Trophoblast cell (in vitro differentiated cells and primary cell): ENCODE results near the gene EVC2.
"Not testable (repeated sequence)": the region's sequence is repeated elsewhere in the genome, so short reads cannot be mapped to it uniquely, and the experiment has no call there.

Experiments
- DNase-seq, 2 donors: peaks; one replicate each; pipeline ENCODE4 v3.0.0-alpha.2; 2016
- H2AFZ ChIP-seq: 2 replicates; pipeline ENCODE4 v1.6.1; 2013; ENCODE audit warnings: low read length, moderate library complexity, mild to moderate bottlenecking; ENCODE audit not compliant: insufficient read depth, poor library complexity
- H2AK5ac ChIP-seq: 2 replicates; pipeline ENCODE4 v1.6.1; 2013; ENCODE audit warnings: mild to moderate bottlenecking, low read length
- H2BK120ac ChIP-seq: 2 replicates; pipeline ENCODE4 v1.6.1; 2013; ENCODE audit warnings: low read length, mild to moderate bottlenecking, moderate library complexity; ENCODE audit not compliant: insufficient read depth, poor library complexity
- H2BK12ac ChIP-seq: 2 replicates; pipeline ENCODE4 v1.6.1; 2013; ENCODE audit warnings: mild to moderate bottlenecking, low read length, moderate library complexity
- H2BK5ac ChIP-seq: 2 replicates; pipeline ENCODE4 v1.6.1; 2013; ENCODE audit warnings: low read length, low read depth, moderate library complexity, mild to moderate bottlenecking; ENCODE audit not compliant: poor library complexity
- H3K14ac ChIP-seq: 2 replicates; pipeline ENCODE4 v1.6.1; 2013; ENCODE audit warnings: mild to moderate bottlenecking, low read length
- H3K18ac ChIP-seq: 2 replicates; pipeline ENCODE4 v1.6.1; 2013; ENCODE audit warnings: mild to moderate bottlenecking, low read length
- H3K23ac ChIP-seq: 2 replicates; pipeline ENCODE4 v1.6.1; 2013; ENCODE audit warnings: low read length
- H3K27ac ChIP-seq: 2 replicates; pipeline ENCODE4 v1.5.1; 2013; ENCODE audit warnings: low read depth, mild to moderate bottlenecking, inconsistent platforms, low read length, moderate library complexity
- H3K27me3 ChIP-seq: 2 replicates; pipeline ENCODE4 v1.6.1; 2013; ENCODE audit warnings: inconsistent platforms, mild to moderate bottlenecking, low read length, moderate library complexity; ENCODE audit not compliant: insufficient read depth
- H3K36me3 ChIP-seq, 2 experiments: 1 replicate in 1 of 2; 2 replicates in 1 of 2; pipeline ENCODE4 v1.6.1; 2013; ENCODE audit warnings: low read length in 2 of 2, mild to moderate bottlenecking in 2 of 2, moderate library complexity in 1 of 2; ENCODE audit not compliant: insufficient read depth in 2 of 2, control insufficient read depth in 1 of 2
- H3K4ac ChIP-seq: 2 replicates; pipeline ENCODE4 v1.6.1; 2013; ENCODE audit warnings: low read depth, mild to moderate bottlenecking, low read length, moderate library complexity
- H3K4me1 ChIP-seq, 2 experiments: 1 replicate in 1 of 2; 2 replicates in 1 of 2; pipeline ENCODE4 v1.6.1; 2013; ENCODE audit warnings: low read length in 2 of 2, mild to moderate bottlenecking in 2 of 2, moderate library complexity in 1 of 2; ENCODE audit not compliant: insufficient read depth in 2 of 2, control insufficient read depth in 1 of 2
- H3K4me2 ChIP-seq: 2 replicates; pipeline ENCODE4 v1.6.1; 2013; ENCODE audit warnings: inconsistent platforms, mild to moderate bottlenecking, low read length, moderate library complexity
- H3K4me3 ChIP-seq: 2 replicates; pipeline ENCODE4 v1.5.1; 2013; ENCODE audit warnings: mild to moderate bottlenecking, low read depth, low read length, inconsistent platforms
- H3K79me1 ChIP-seq: one replicate; pipeline ENCODE4 v1.6.1; 2013; ENCODE audit warnings: low read length
- H3K79me2 ChIP-seq: 2 replicates; pipeline ENCODE4 v1.6.1; 2013; ENCODE audit warnings: low read length, mild to moderate bottlenecking; ENCODE audit not compliant: control insufficient read depth, insufficient read depth, poor library complexity
- H3K9ac ChIP-seq: 2 replicates; pipeline ENCODE4 v1.6.1; 2013; ENCODE audit warnings: mild to moderate bottlenecking, low read length
- H3K9me3 ChIP-seq: 2 replicates; pipeline ENCODE4 v1.6.1; 2013; ENCODE audit warnings: low read depth, mild to moderate bottlenecking, control low read depth, inconsistent platforms, low read length; ENCODE audit not compliant: insufficient read depth
- H4K12ac ChIP-seq: 2 replicates; pipeline ENCODE4 v1.6.1; 2013; ENCODE audit warnings: low read depth, mild to moderate bottlenecking, low read length, moderate library complexity
- H4K8ac ChIP-seq: 2 replicates; pipeline ENCODE4 v1.6.1; 2013; ENCODE audit warnings: low read depth, mild to moderate bottlenecking, low read length, moderate library complexity
- H4K91ac ChIP-seq: one replicate; pipeline ENCODE4 v1.6.1; 2013; ENCODE audit warnings: low read depth, mild to moderate bottlenecking, low read length, moderate library complexity
- whole genome bisulfite sequencing: extraction: QIAGEN DNeasy Blood & Tissue Kit; methylation state at CpG from one replicate; pipeline ENCODE4 v1.1.7; 2013; ENCODE audit warnings: missing lambda C conversion rate; ENCODE audit not compliant: insufficient read length, insufficient coverage; ENCODE audit errors: extremely low coverage; 5-methylcytosine and 5-hydroxymethylcytosine counted together

Gene EVC2

GRCh38 chr4:5593828-5594227 is 114.5 kb downstream of the EVC2 start:
- H3K4me2 ChIP-seq, H3K4ac ChIP-seq, H3K18ac ChIP-seq, H2BK12ac ChIP-seq, H3K36me3 ChIP-seq, DNase-seq, H3K27me3 ChIP-seq, H3K79me2 ChIP-seq, H3K79me1 ChIP-seq, H3K14ac ChIP-seq, H2BK120ac ChIP-seq, H4K8ac ChIP-seq, H3K23ac ChIP-seq, H2AFZ ChIP-seq, H4K12ac ChIP-seq, H3K9ac ChIP-seq, H4K91ac ChIP-seq, H2BK5ac ChIP-seq, H3K4me1 ChIP-seq, H3K9me3 ChIP-seq, H3K4me3 ChIP-seq, H3K27ac ChIP-seq, H2AK5ac ChIP-seq: not testable (repeated sequence)
- no CpG with 5 or more reads among the region's 10 CpGs for WGBS

GRCh38 chr4:5592272-5592671 is 116.1 kb downstream of the EVC2 start:
- Histone ChIP-seq H2BK12ac (no peak overlapping the region), H2BK120ac (no peak overlapping the region), H4K91ac (no peak overlapping the region), H4K8ac (no peak overlapping the region), H3K23ac (no peak overlapping the region), H2AFZ (no peak overlapping the region), H3K27me3 (no peaks in the 10 kb centered on the region), H3K4me1 (no peaks in the 10 kb centered on the region), H3K79me2 (no peaks in the 10 kb centered on the region), H3K14ac (no peak overlapping the region), H3K4me2 (no peak overlapping the region), H3K18ac (no peak overlapping the region), H2AK5ac (no peak overlapping the region), H3K79me1 (no peaks in the 10 kb centered on the region), H3K27ac (no peak overlapping the region), H2BK5ac (no peak overlapping the region), H3K4me3 (no peak overlapping the region), H3K9me3 (no peaks in the 10 kb centered on the region), H3K9ac (no peak overlapping the region), H4K12ac (no peak overlapping the region), H3K4ac (no peak overlapping the region), H3K36me3 (peaks cover 2% of the 10 kb centered on the region in 2 experiments)
- WGBS: no CpG with 5 or more reads among the region's 4 CpGs
- no peak for DNase-seq

GRCh38 chr4:5589495-5589894 is 118.9 kb downstream of the EVC2 start:
- Histone ChIP-seq H3K14ac (no peak overlapping the region), H4K12ac (no peak overlapping the region), H3K4me1 (no peaks in the 10 kb centered on the region), H3K4ac (no peak overlapping the region), H3K4me2 (no peak overlapping the region), H3K4me3 (no peak overlapping the region), H3K9me3 (no peaks in the 10 kb centered on the region), H3K36me3 (peaks cover 4 to 5% of the 10 kb centered on the region in 2 experiments), H3K27ac (no peak overlapping the region), H3K79me1 (no peaks in the 10 kb centered on the region), H3K9ac (no peak overlapping the region), H3K79me2 (no peaks in the 10 kb centered on the region), H2AK5ac (no peak overlapping the region), H2BK12ac (no peak overlapping the region), H4K91ac (no peak overlapping the region), H3K18ac (no peak overlapping the region), H4K8ac (no peak overlapping the region), H3K27me3 (no peaks in the 10 kb centered on the region), H2AFZ (no peak overlapping the region), H2BK120ac (no peak overlapping the region), H3K23ac (no peak overlapping the region), H2BK5ac (no peak overlapping the region)
- no peak for DNase-seq
- WGBS: no CpG with 5 or more reads among the region's 2 CpGs

- H2AFZ ChIP-seq: no peak overlapping the region
- no peaks in the 10 kb centered on the region for H3K79me2 ChIP-seq
- no peaks in the 10 kb centered on the region for H3K27me3 ChIP-seq
- H3K4me1 ChIP-seq: no peaks in the 10 kb centered on the region
- WGBS: no CpG with 5 or more reads among the region's 1 CpG
- H3K4me2 ChIP-seq: no peak overlapping the region
- H2BK120ac ChIP-seq: no peak overlapping the region
- no peak overlapping the region for H3K14ac ChIP-seq
- H2BK12ac ChIP-seq: no peak overlapping the region
- no peak overlapping the region for H2AK5ac ChIP-seq
- no peak overlapping the region for H4K91ac ChIP-seq
- no peak overlapping the region for H3K27ac ChIP-seq
- H3K36me3 ChIP-seq: peaks cover 6 to 7% of the 10 kb centered on the region in 2 experiments
- H3K9me3 ChIP-seq: no peaks in the 10 kb centered on the region
- no peak overlapping the region for H3K9ac ChIP-seq
- no peak overlapping the region for H3K4me3 ChIP-seq
- DNase-seq: no peak
- no peaks in the 10 kb centered on the region for H3K79me1 ChIP-seq
- H4K12ac ChIP-seq: no peak overlapping the region
- H2BK5ac ChIP-seq: no peak overlapping the region
- H4K8ac ChIP-seq: no peak overlapping the region
- H3K23ac ChIP-seq: no peak overlapping the region
- no peak overlapping the region for H3K18ac ChIP-seq
- H3K4ac ChIP-seq: no peak overlapping the region
Measured at GRCh38 chr4:5588046-5588445, 120.3 kb downstream of the EVC2 start.
